CD4-positive, alpha-beta T cell (primary cell): Measurements from ENCODE around the gene TPSB2. TPM values are rescaled to one million over a fixed set of nuclear protein-coding genes. Genes with fewer than 3 reads are reported as not detected.
A peak's percentile ranks its signal among the peaks of the same experiment; 100 is the strongest.
"Not testable (repeated sequence)": the region's sequence is repeated elsewhere in the genome, so short reads cannot be mapped to it uniquely, and the experiment has no call there.

Experiments used
- ATAC-seq: fragments of 200-7000 bp; cut with Tn5 transposase; one replicate; pipeline ENCODE4 v1.10.0; 2022; ENCODE audit warnings: mild to moderate bottlenecking; ENCODE audit not compliant: poor library complexity
- CTCF ChIA-PET: fragments of 350-600 bp; sonication (Branson Sonifier 250); formaldehyde crosslinking; loops from one replicate; lab custom pipeline; 2021; ENCODE audit warnings: antibody characterized with exemption, inconsistent platforms; lab: Charles Lee
- POLR2A ChIA-PET: fragments of 350-600 bp; sonication (Branson Sonifier 250); formaldehyde crosslinking; loops from one replicate; lab custom pipeline; 2021; ENCODE audit warnings: antibody characterized with exemption, inconsistent platforms; lab: Charles Lee
- DNase-seq, 14 experiments: peaks; one replicate each; pipeline ENCODE4 v3.0.0-alpha.2; 2013 to 2020; ENCODE audit warnings: mixed read lengths in 2 of 14
- H3K27ac ChIP-seq, 2 donors: one replicate each; pipeline versions ENCODE4 v1.5.1 to v1.7.0; 2013; ENCODE audit warnings: low read length in 2 of 2, low read depth in 1 of 2, mild to moderate bottlenecking in 1 of 2
- H3K27me3 ChIP-seq, 2 experiments: 1 replicate in 1 of 2; 2 replicates in 1 of 2; pipeline versions ENCODE4 v1.6.1 to v1.7.0; 2013; ENCODE audit warnings: low read length in 2 of 2, control low read depth in 1 of 2, mild to moderate bottlenecking in 1 of 2, moderate library complexity in 1 of 2; ENCODE audit not compliant: insufficient read depth in 2 of 2, control insufficient read depth in 1 of 2
- H3K36me3 ChIP-seq: one replicate; pipeline ENCODE4 v1.6.1; 2013; ENCODE audit warnings: low read length, control low read depth; ENCODE audit not compliant: insufficient read depth
- H3K4me1 ChIP-seq: one replicate; pipeline ENCODE4 v1.6.1; 2013; ENCODE audit warnings: low read length, control low read depth; ENCODE audit not compliant: insufficient read depth
- H3K4me3 ChIP-seq: one replicate; pipeline ENCODE4 v1.5.1; 2013; ENCODE audit warnings: mild to moderate bottlenecking, low read length, moderate library complexity
- H3K9me3 ChIP-seq, 2 experiments: 1 replicate in 1 of 2; 2 replicates in 1 of 2; pipeline versions ENCODE4 v1.6.1 to v1.7.0; 2013; ENCODE audit warnings: low read length in 2 of 2, mild to moderate bottlenecking in 2 of 2, control low read depth in 1 of 2, moderate library complexity in 1 of 2; ENCODE audit not compliant: control insufficient read depth in 1 of 2, insufficient read depth in 1 of 2
- H3K27ac Mint-ChIP-seq: one replicate; pipeline ENCODE4 v1.8.0; 2020; ENCODE audit warnings: mixed read lengths
- H3K27me3 Mint-ChIP-seq: one replicate; pipeline ENCODE4 v1.8.0; 2021; ENCODE audit warnings: mixed read lengths
- H3K36me3 Mint-ChIP-seq: one replicate; pipeline ENCODE4 v1.8.0; 2021; ENCODE audit warnings: low read depth, mixed read lengths
- H3K4me1 Mint-ChIP-seq: one replicate; pipeline ENCODE4 v1.8.0; 2021; ENCODE audit warnings: low read depth, mixed read lengths
- H3K4me3 Mint-ChIP-seq: one replicate; pipeline ENCODE4 v1.8.0; 2020; ENCODE audit warnings: mild to moderate bottlenecking, mixed read lengths
- H3K9me3 Mint-ChIP-seq: one replicate; pipeline ENCODE4 v1.8.0; 2020; ENCODE audit warnings: mixed read lengths
- intact Hi-C, 2 experiments: fragments of 100-400 bp; cut with DNase I in 1 of 2; cut with micrococcal nuclease in 1 of 2; formaldehyde crosslinking; loops; one replicate each; pipeline versions ENCODE4 v1.15.1 to v1.9.0; 2023 to 2025; cut with DNase I, micrococcal nuclease
- total RNA-seq, 174 experiments: library from RNA in 2 of 174; stranded (reverse) in 2 of 174; gene quantifications; one replicate each; pipeline ENCODE4 v1.2.3 and lab custom pipeline; 2021 to 2026
- TF ChIP-seq, protein P1 (sequence below): fragments of 200-600 bp; IDR thresholded peaks from one replicate; pipeline ENCODE4 v1.8.0; 2022; ENCODE audit warnings: antibody characterized with exemption, mild to moderate bottlenecking

TPSB2 gene
- total RNA-seq, 2 experiments from 2014 or later: not detected

DNA sequence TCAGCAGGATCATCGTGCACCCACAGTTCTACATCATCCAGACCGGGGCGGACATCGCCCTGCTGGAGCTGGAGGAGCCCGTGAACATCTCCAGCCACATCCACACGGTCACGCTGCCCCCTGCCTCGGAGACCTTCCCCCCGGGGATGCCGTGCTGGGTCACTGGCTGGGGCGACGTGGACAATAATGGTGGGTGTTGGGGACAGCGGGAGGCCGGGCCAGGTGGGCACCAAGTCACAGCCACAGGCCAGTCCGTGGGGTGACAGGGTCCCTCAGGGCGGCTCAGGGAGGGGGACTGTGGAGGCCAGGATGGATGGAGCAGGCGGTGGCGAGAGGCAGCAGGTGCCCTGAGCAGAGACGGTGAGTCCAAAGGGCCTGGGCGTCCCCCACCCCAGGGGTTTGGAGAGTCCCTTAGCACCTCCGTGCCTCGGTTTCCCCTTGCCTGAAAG lies 26.9 kb upstream of the TPSB2 start:
- CTCF ChIA-PET: no interaction called here
- H3K36me3 Mint-ChIP-seq: no peaks in the 10 kb centered on the region
- no peak overlapping the region for H3K27ac Mint-ChIP-seq
- Histone ChIP-seq H3K4me3 (no peak overlapping the region), H3K36me3 (no peaks in the 10 kb centered on the region), H3K27me3 (peaks cover 30 to 32% of the 10 kb centered on the region in 2 experiments), H3K27ac (no peak overlapping the region), H3K9me3 (peaks cover 0 to 11% of the 10 kb centered on the region in 2 experiments), H3K4me1 (peaks cover 11% of the 10 kb centered on the region)
- intact Hi-C loops: no loop called here
- no peak for ATAC-seq
- H3K4me1 Mint-ChIP-seq: peaks cover 5% of the 10 kb centered on the region
- no peak overlapping the region for H3K4me3 Mint-ChIP-seq
- TF ChIP-seq, protein P1, sequence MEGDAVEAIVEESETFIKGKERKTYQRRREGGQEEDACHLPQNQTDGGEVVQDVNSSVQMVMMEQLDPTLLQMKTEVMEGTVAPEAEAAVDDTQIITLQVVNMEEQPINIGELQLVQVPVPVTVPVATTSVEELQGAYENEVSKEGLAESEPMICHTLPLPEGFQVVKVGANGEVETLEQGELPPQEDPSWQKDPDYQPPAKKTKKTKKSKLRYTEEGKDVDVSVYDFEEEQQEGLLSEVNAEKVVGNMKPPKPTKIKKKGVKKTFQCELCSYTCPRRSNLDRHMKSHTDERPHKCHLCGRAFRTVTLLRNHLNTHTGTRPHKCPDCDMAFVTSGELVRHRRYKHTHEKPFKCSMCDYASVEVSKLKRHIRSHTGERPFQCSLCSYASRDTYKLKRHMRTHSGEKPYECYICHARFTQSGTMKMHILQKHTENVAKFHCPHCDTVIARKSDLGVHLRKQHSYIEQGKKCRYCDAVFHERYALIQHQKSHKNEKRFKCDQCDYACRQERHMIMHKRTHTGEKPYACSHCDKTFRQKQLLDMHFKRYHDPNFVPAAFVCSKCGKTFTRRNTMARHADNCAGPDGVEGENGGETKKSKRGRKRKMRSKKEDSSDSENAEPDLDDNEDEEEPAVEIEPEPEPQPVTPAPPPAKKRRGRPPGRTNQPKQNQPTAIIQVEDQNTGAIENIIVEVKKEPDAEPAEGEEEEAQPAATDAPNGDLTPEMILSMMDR: no peak
- POLR2A ChIA-PET: no interaction called here
- peaks cover 18% of the 10 kb centered on the region for H3K27me3 Mint-ChIP-seq
- DNase-seq: peak in 1 of 14 experiments; percentile 2
- H3K9me3 Mint-ChIP-seq: no peaks in the 10 kb centered on the region

DNA sequence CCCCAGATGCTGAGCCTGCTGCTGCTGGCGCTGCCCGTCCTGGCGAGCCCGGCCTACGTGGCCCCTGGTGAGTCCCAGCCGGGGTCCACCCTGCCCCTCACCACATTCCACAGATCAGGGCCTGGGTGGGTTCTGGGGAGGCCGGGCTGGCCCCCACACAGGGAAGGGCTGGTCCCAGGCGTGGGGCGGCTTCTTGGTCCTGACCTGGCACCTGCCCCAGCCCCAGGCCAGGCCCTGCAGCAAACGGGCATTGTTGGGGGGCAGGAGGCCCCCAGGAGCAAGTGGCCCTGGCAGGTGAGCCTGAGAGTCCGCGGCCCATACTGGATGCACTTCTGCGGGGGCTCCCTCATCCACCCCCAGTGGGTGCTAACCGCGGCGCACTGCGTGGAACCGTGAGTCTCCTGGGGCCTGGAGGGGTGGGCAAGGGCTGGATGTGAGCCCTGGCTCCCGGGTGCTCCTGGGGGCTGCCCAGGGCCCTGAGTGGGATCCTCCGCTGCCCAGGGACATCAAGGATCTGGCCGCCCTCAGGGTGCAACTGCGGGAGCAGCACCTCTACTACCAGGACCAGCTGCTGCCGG lies 26.4 kb upstream of the TPSB2 start:
- H3K4me3 ChIP-seq, H3K4me1 Mint-ChIP-seq, H3K36me3 ChIP-seq, CTCF ChIA-PET, POLR2A ChIA-PET, H3K36me3 Mint-ChIP-seq, H3K9me3 Mint-ChIP-seq, H3K27ac ChIP-seq, H3K4me3 Mint-ChIP-seq, ATAC-seq, H3K27ac Mint-ChIP-seq, intact Hi-C loops: not testable (repeated sequence)
- Histone ChIP-seq H3K9me3 (peaks cover 0 to 11% of the 10 kb centered on the region in 2 experiments), H3K27me3 (peaks cover 25 to 26% of the 10 kb centered on the region in 2 experiments), H3K4me1 (peaks cover 11% of the 10 kb centered on the region)
- peaks cover 15% of the 10 kb centered on the region for H3K27me3 Mint-ChIP-seq
- peak in 1 of 14 experiments; percentile 3 for DNase-seq

DNA sequence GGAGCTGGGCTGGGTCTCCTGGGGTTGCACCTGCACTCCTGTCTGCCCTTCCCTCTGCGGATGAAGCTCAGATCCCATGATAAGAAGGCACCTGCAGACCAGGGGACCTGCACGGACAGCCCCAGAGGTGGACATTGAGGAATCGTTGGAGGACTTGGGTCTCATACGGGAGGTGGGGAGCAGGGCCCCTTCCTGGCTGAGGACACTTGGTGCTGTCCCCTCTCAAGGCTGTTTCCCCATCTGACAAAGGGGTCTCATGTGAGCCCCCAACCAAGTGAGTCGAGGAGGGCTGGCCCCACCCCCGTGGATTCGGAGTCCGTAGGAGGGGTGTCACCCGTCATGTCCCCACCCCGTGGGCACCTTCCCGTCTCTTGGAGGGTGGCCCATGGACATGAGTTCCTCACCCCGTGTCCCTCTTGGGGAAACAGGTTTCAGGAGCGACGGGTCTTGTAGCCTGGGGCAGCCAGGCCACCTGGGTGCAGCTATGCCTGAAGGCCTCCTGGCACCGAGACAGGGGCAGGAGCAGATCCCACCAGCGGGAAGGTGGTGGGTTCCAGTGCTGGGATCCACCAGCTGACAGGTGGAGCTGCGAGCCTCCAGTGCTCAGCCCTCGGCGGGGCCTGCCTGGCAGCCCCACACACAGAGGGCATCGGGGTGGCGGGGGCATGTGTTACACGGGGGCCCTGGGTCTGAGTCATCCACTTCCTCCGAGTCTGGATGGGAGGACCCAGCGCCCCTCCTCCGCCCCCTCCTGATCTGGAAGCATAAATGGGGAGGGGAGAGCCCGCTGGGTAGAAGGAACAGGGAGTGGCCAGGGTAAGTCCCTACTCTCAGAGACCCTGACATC lies 25.5 kb upstream of the TPSB2 start, which contains the start of gene TPSD1:
TSS of gene TPSD1 (plus strand) at position 794 of the 847 bp plus-strand sequence. CDS start 212 bp downstream, outside the sequence.
- Histone ChIP-seq H3K4me1 (peaks cover 11% of the 10 kb centered on the region), H3K27me3 (peaks cover 18 to 21% of the 10 kb centered on the region in 2 experiments), H3K9me3 (peaks cover 0 to 11% of the 10 kb centered on the region in 2 experiments)
- intact Hi-C loops, H3K36me3 ChIP-seq, H3K4me1 Mint-ChIP-seq, H3K36me3 Mint-ChIP-seq, H3K27ac Mint-ChIP-seq, H3K9me3 Mint-ChIP-seq, ATAC-seq, H3K4me3 Mint-ChIP-seq, CTCF ChIA-PET, POLR2A ChIA-PET, H3K27ac ChIP-seq, H3K4me3 ChIP-seq: not testable (repeated sequence)
- peak in 1 of 14 experiments; percentile 3 for DNase-seq
- H3K27me3 Mint-ChIP-seq: peaks cover 13% of the 10 kb centered on the region

DNA sequence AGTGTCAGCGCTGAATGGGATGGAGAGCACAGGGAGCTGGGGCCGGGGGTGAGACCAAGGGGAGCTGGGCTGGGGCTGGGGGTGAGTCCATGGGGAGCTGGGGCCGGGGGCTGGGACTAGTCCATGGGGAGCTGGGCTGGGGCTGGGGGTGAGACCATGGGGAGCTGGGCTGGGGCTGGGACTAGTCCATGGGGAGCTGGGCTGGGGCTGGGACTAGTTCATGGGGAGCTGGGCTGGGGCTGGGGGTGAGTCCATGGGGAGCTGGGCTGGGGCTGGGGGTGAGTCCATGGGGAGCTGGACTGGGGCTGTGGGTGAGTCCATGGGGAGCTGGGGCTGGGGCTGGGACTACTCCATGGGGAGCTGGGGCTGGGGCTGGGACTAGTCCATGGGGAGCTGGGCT lies 24.8 kb upstream of the TPSB2 start:
- ATAC-seq, H3K36me3 Mint-ChIP-seq, H3K27ac Mint-ChIP-seq, intact Hi-C loops, POLR2A ChIA-PET, H3K4me3 Mint-ChIP-seq, H3K4me3 ChIP-seq, H3K4me1 Mint-ChIP-seq, H3K27ac ChIP-seq, CTCF ChIA-PET, H3K36me3 ChIP-seq, H3K9me3 Mint-ChIP-seq, H3K9me3 ChIP-seq: not testable (repeated sequence)
- Histone ChIP-seq H3K4me1 (peaks cover 11% of the 10 kb centered on the region), H3K27me3 (peaks cover 12 to 17% of the 10 kb centered on the region in 2 experiments)
- H3K27me3 Mint-ChIP-seq: peaks cover 11% of the 10 kb centered on the region
- peak in 1 of 14 experiments; percentile 2 for DNase-seq

DNA sequence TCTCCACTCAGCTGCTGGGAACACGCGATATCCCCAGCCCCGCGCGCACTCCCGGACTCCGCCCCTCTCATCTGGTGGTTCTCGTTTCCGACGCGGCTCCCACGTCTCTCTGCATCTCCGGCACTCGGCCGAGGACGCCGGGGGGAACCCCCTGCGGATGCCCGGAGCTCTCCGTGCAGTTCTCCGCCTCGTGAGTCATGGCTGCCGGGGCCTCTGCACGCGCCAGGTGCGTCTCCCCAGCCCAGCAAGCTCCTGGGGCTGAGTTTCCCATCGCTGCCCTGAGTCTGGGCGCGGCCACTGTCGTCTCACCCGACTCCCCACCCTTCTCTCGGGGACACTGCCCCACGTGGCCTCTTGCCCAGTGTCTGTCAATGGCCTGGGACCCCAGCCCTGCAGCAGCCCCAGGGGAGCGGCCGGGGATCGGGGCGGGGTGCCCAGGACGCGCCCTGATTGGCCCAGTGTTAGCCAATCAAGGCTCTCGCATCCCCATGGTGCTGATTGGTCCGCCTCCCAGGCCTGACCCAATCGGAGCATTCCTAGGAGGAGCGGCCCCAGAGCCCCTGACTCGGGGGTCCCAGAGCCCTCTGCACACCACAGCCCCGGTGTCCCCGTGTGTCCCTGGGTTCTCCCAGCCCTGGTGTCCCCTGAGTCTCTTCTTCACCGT lies 23.8 kb upstream of the TPSB2 start:
- intact Hi-C loops, H3K27me3 Mint-ChIP-seq, H3K4me3 ChIP-seq, POLR2A ChIA-PET, ATAC-seq, H3K27ac ChIP-seq, H3K4me1 Mint-ChIP-seq, CTCF ChIA-PET, DNase-seq, H3K27ac Mint-ChIP-seq, H3K36me3 ChIP-seq, H3K9me3 ChIP-seq, H3K36me3 Mint-ChIP-seq, H3K27me3 ChIP-seq, H3K9me3 Mint-ChIP-seq, H3K4me3 Mint-ChIP-seq, H3K4me1 ChIP-seq: not testable (repeated sequence)
